ENCODE results near the gene GPC5.
"Not testable (repeated sequence)": the region's sequence is repeated elsewhere in the genome, so short reads cannot be mapped to it uniquely, and the experiment has no call there.

GPC5 gene

DNA sequence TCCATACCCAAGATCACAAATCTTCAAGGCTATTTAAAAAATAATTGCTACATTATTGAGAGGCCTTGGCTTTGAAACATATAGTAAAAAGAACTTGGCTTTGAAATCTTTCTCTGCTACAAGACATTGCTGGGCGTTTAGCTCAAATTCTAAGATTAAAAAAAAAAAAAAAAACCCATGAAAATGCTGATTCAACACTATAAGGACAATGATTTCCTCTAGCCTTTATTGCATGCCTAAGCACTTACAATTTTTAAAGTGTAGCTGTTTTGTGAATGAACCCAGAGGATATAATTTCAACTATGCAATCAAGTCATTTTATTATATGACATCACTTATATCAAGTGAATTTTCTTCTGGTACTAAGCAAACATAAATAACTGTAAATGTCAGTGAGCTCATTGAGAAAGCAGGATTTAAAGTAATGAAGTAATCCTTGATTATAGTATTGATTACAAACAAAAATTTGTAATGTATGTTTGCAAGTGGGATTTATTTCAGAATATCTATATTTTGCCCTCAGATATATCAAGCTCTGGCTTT, 1488.2 kb downstream of the GPC5 start:
- no peak overlapping the region for H3K4me3 ChIP-seq (ENCODE audit: low read depth in 1 of 2, low read length in 2 of 2)
- H3K9me3 ChIP-seq (ENCODE audit: control insufficient read depth in 1 of 2, low read length in 2 of 2): no peaks in the 10 kb centered on the region

DNA sequence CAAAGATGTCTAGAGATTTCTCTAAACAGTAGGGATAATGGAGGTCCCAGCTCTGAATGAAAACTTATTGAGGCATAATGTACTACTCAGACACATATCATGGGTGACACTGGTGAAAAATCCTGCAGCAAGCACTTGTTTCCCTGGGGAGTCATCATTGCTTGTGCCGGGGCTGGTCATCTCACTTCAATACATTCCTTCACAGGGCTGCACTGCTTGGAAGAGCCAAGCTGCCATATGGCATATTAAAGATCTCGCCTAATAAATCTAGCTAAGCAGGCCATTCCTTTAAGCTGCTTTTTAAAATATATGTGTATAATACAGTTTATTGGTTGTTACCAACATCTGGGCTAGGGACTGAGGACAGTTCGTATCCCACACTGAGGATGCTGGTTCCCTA, 1496.0 kb downstream of the GPC5 start:
- H3K36me3 ChIP-seq (ENCODE audit: control insufficient read depth in 1 of 2, insufficient read depth in 2 of 2, low read length in 2 of 2): no peaks in the 10 kb centered on the region
- H3K9me3 ChIP-seq (ENCODE audit: control insufficient read depth in 1 of 2, low read length in 2 of 2): peaks cover 0 to 15% of the 10 kb centered on the region in 2 donors
- no peaks in the 10 kb centered on the region for H3K27me3 ChIP-seq (ENCODE audit: low read depth, low read length)
- no peaks in the 10 kb centered on the region for H3K4me1 ChIP-seq (ENCODE audit: control insufficient read depth in 1 of 2, insufficient read depth in 2 of 2, low read length in 2 of 2)
- no peak overlapping the region for H3K27ac ChIP-seq (ENCODE audit: low read length)
- no peak overlapping the region for H3K4me3 ChIP-seq (ENCODE audit: low read depth in 1 of 2, low read length in 2 of 2)

More for the DNA sequence above, 1488.2 kb downstream of the GPC5 start:
- H3K27me3 ChIP-seq (ENCODE audit: low read depth, low read length): no peaks in the 10 kb centered on the region
- no peak overlapping the region for H3K27ac ChIP-seq (ENCODE audit: low read length)
- H3K4me1 ChIP-seq (ENCODE audit: control insufficient read depth in 1 of 2, insufficient read depth in 2 of 2, low read length in 2 of 2): no peaks in the 10 kb centered on the region
- H3K36me3 ChIP-seq (ENCODE audit: control insufficient read depth in 1 of 2, insufficient read depth in 2 of 2, low read length in 2 of 2): no peaks in the 10 kb centered on the region

DNA sequence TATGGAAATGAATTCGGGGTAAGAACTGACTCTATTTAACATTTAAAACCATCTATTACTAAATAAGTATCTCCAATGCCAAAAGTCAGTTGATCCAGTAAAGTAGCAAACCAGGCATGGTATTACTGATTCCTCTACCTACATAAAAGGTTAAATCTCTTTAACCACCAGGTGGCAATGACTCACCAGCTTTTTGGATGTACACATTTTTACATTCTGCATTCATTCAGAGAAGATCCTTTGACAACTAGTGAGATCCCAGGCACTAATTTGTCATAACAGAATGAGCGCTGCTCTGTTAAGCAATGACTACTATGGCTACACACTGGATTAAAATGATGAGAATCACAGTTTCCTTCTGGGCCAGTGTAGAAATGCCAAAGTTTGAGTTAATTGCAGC, 1498.4 kb downstream of the GPC5 start:
- Histone ChIP-seq H3K36me3 (ENCODE audit: control insufficient read depth in 1 of 2, insufficient read depth in 2 of 2, low read length in 2 of 2) (no peaks in the 10 kb centered on the region), H3K4me3 (ENCODE audit: low read depth in 1 of 2, low read length in 2 of 2) (no peak overlapping the region), H3K27ac (ENCODE audit: low read length) (no peak overlapping the region), H3K4me1 (ENCODE audit: control insufficient read depth in 1 of 2, insufficient read depth in 2 of 2, low read length in 2 of 2) (no peaks in the 10 kb centered on the region), H3K27me3 (ENCODE audit: low read depth, low read length) (no peaks in the 10 kb centered on the region), H3K9me3 (ENCODE audit: control insufficient read depth in 1 of 2, low read length in 2 of 2) (peaks cover 0 to 16% of the 10 kb centered on the region in 2 donors)

DNA sequence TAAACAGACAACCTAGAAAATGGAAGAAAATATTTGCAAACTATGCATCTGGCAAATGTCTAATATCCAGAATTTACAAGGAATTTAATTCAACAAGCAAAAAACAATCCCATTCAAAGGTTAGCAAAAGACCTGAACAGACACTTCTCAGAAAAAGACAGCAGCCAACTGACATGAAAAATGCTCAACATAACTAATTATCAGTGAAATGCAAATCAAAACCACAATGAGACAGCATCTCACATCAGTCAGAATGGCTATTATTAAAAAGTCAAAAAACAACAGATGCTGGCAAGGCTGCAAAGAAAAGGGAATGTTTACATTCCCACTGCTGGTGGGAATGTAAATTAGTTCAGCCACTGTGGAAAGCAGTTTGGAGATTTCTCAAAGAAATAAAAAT, 1500.5 kb downstream of the GPC5 start:
- not testable (repeated sequence) for H3K27ac ChIP-seq (ENCODE audit: low read length); H3K4me3 ChIP-seq (ENCODE audit: low read depth in 1 of 2, low read length in 2 of 2); H3K27me3 ChIP-seq (ENCODE audit: low read depth, low read length); H3K36me3 ChIP-seq (ENCODE audit: control insufficient read depth in 1 of 2, insufficient read depth in 2 of 2, low read length in 2 of 2); H3K4me1 ChIP-seq (ENCODE audit: control insufficient read depth in 1 of 2, insufficient read depth in 2 of 2, low read length in 2 of 2)
- peaks cover 0 to 16% of the 10 kb centered on the region in 2 donors for H3K9me3 ChIP-seq (ENCODE audit: control insufficient read depth in 1 of 2, low read length in 2 of 2)

DNA sequence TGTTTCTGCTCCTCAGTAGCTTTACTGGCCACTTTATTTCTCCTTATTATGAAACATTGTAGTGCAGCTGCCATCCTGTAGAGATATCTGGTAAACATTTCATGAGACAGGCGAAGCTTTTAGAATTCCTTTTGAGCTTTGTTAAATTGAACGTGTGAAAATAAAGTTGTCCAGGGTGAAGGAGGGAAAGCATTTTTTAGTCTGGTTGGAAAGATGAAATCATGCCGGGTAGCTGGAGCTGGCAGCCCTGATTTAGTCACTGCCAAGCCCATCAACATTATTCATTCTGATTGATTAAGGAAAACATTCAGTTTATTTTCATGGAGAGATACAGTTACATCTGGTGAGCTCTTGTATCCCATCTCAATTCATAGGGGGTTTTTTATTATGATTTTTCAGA, 1502.0 kb downstream of the GPC5 start:
- H3K36me3 ChIP-seq (ENCODE audit: control insufficient read depth in 1 of 2, insufficient read depth in 2 of 2, low read length in 2 of 2): no peaks in the 10 kb centered on the region
- H3K4me3 ChIP-seq (ENCODE audit: low read depth in 1 of 2, low read length in 2 of 2): no peak overlapping the region
- H3K27ac ChIP-seq (ENCODE audit: low read length): no peak overlapping the region
- peaks cover 0 to 19% of the 10 kb centered on the region in 2 donors for H3K9me3 ChIP-seq (ENCODE audit: control insufficient read depth in 1 of 2, low read length in 2 of 2)
- H3K4me1 ChIP-seq (ENCODE audit: control insufficient read depth in 1 of 2, insufficient read depth in 2 of 2, low read length in 2 of 2): no peaks in the 10 kb centered on the region
- H3K27me3 ChIP-seq (ENCODE audit: low read depth, low read length): no peaks in the 10 kb centered on the region

DNA sequence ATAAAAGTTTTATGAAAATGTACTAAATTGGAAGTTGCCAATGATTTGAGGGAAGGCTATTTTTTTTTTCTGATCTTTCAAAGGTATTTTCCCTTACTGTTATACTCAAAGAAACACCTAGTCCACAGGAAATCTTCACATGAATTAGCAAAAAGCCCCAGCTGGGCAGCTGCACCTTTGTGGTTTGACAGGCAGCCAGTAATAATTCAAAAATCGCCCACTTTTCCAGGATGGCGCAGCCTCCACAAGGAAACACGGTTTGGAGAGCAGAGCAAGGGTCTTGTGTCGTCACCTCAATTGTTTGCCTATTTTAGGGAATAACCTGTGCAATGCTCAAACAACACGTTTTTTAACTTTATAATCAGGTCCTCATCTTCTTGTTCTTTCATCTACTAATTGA, 1503.3 kb downstream of the GPC5 start:
- Histone ChIP-seq H3K4me1 (ENCODE audit: control insufficient read depth in 1 of 2, insufficient read depth in 2 of 2, low read length in 2 of 2) (no peaks in the 10 kb centered on the region), H3K36me3 (ENCODE audit: control insufficient read depth in 1 of 2, insufficient read depth in 2 of 2, low read length in 2 of 2) (no peaks in the 10 kb centered on the region), H3K9me3 (ENCODE audit: control insufficient read depth in 1 of 2, low read length in 2 of 2) (peaks cover 0 to 22% of the 10 kb centered on the region in 2 donors), H3K27me3 (ENCODE audit: low read depth, low read length) (no peaks in the 10 kb centered on the region), H3K27ac (ENCODE audit: low read length) (no peak overlapping the region), H3K4me3 (ENCODE audit: low read depth in 1 of 2, low read length in 2 of 2) (no peak overlapping the region)

DNA sequence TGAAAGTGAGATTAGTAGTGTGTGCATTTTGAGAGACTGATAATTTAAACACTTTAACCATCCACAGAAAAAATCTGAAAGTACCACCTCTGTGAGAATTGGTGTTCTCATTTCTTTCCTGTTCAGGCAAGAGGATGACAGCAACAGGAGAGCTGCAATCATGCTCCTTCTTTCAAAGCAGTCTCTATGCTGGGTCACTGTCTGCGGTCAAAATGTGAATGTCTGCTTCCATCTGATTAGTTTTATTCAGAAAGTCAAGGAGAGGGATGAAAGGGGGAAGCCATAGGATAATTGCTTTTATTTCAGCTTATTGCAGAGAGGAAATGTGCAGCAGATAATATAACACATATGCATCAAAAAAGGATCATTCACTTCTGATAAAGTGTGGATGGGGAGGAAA, 1514.2 kb downstream of the GPC5 start:
- Histone ChIP-seq H3K27ac (ENCODE audit: low read length) (no peak overlapping the region), H3K27me3 (ENCODE audit: low read depth, low read length) (no peaks in the 10 kb centered on the region), H3K4me1 (ENCODE audit: control insufficient read depth in 1 of 2, insufficient read depth in 2 of 2, low read length in 2 of 2) (no peaks in the 10 kb centered on the region), H3K4me3 (ENCODE audit: low read depth in 1 of 2, low read length in 2 of 2) (no peak overlapping the region), H3K9me3 (ENCODE audit: control insufficient read depth in 1 of 2, low read length in 2 of 2) (no peaks in the 10 kb centered on the region), H3K36me3 (ENCODE audit: control insufficient read depth in 1 of 2, insufficient read depth in 2 of 2, low read length in 2 of 2) (no peaks in the 10 kb centered on the region)

DNA sequence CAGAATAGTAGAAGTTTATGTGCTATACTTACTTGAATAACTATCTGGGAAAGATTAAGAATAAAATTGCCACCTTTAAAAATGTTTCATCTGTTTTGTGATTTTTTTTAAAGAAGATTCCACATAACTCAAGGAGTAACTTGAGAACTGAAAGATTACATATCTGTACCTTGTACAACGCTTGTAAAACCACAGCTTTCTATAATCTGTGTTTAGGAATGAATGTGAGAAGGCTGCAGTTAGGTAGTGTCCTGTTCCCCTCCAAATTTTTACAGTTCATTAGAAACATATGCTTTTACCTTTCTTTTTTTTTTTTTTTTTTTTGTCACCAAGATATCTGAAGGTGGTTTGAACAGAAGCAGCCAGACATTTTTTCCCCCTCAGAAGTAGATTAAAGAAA, 1515.4 kb downstream of the GPC5 start:
- Histone ChIP-seq H3K9me3 (ENCODE audit: control insufficient read depth in 1 of 2, low read length in 2 of 2) (no peaks in the 10 kb centered on the region), H3K4me3 (ENCODE audit: low read depth in 1 of 2, low read length in 2 of 2) (no peak overlapping the region), H3K27me3 (ENCODE audit: low read depth, low read length) (no peaks in the 10 kb centered on the region)

More for the DNA sequence above, 1515.4 kb downstream of the GPC5 start:
- Histone ChIP-seq H3K4me1 (ENCODE audit: control insufficient read depth in 1 of 2, insufficient read depth in 2 of 2, low read length in 2 of 2) (no peaks in the 10 kb centered on the region), H3K27ac (ENCODE audit: low read length) (no peak overlapping the region), H3K36me3 (ENCODE audit: control insufficient read depth in 1 of 2, insufficient read depth in 2 of 2, low read length in 2 of 2) (no peaks in the 10 kb centered on the region)
